IMR-90 (cell line): Measurements from ENCODE around the gene R3HDML. TPM values are rescaled to one million over a fixed set of nuclear protein-coding genes. Genes with fewer than 3 reads are reported as not detected.
A peak's percentile ranks its signal among the peaks of the same experiment; 100 is the strongest.

ENCODE experiments used
- ATAC-seq: fragments of 200-7000 bp; cut with Tn5 transposase; 2 replicates; pipeline ENCODE4 v1.9.1; 2020; ENCODE audit warnings: low read depth, mild to moderate bottlenecking, moderate library complexity
- BruUV-seq: library from RNA; stranded (reverse); fragments of 400-500 nt; replicated peaks from 2 replicates; lab custom pipeline; 2021; lab: Mats Ljungman, UMichigan
- CTCF ChIA-PET: fragments of 300-600 bp; formaldehyde crosslinking; extraction: SDS; loops from one replicate; lab custom pipeline; 2021; ENCODE audit warnings: antibody characterized with exemption; lab: Yijun Ruan, JAX
- POLR2A ChIA-PET: fragments of 300-600 bp; sonication (Branson Sonifier 250); formaldehyde crosslinking; loops from one replicate; lab custom pipeline; 2022; ENCODE audit warnings: antibody characterized with exemption; ENCODE audit not compliant: unreplicated experiment; lab: Charles Lee
- DNase-seq: peaks from one replicate; pipeline ENCODE4 v3.0.0; 2013
- H2AFZ ChIP-seq: replicated peaks from 2 replicates; pipeline ENCODE3; 2013; ENCODE audit warnings: low read length, mild to moderate bottlenecking; ENCODE audit not compliant: poor library complexity
- H2AK5ac ChIP-seq: 2 replicates; pipeline ENCODE4 v1.6.1; 2013; ENCODE audit warnings: low read depth, low read length, inconsistent platforms
- H2AK9ac ChIP-seq: replicated peaks from 2 replicates; pipeline ENCODE3; 2013; ENCODE audit warnings: mild to moderate bottlenecking, low read depth, low read length, moderate library complexity; ENCODE audit not compliant: poor library complexity
- H2BK120ac ChIP-seq: 2 replicates; pipeline ENCODE4 v1.6.1; 2013; ENCODE audit warnings: low read depth, low read length, inconsistent platforms
- H2BK15ac ChIP-seq: 3 replicates; pipeline ENCODE4 v1.6.1; 2013; ENCODE audit warnings: low read depth, low read length, inconsistent platforms
- H2BK20ac ChIP-seq: 2 replicates; pipeline ENCODE4 v1.6.1; 2013; ENCODE audit warnings: low read depth, mild to moderate bottlenecking, inconsistent platforms, low read length, moderate library complexity
- H2BK5ac ChIP-seq: 2 replicates; pipeline ENCODE4 v1.6.1; 2013; ENCODE audit warnings: mild to moderate bottlenecking, low read depth, low read length, inconsistent platforms; ENCODE audit not compliant: poor library complexity, severe bottlenecking
- H3K14ac ChIP-seq: replicated peaks from 2 replicates; pipeline ENCODE4 v1.6.1; 2013; ENCODE audit warnings: low read depth, low read length, inconsistent platforms
- H3K18ac ChIP-seq: 2 replicates; pipeline ENCODE4 v1.6.1; 2013; ENCODE audit warnings: low read depth, low read length, control low read depth
- H3K23ac ChIP-seq: 2 replicates; pipeline ENCODE4 v1.6.1; 2013; ENCODE audit warnings: low read depth, low read length, inconsistent platforms
- H3K27ac ChIP-seq: 2 replicates; pipeline ENCODE4 v1.5.1; 2013; ENCODE audit warnings: mild to moderate bottlenecking, control low read depth, low read length; ENCODE audit not compliant: insufficient read depth
- H3K27me3 ChIP-seq: 2 replicates; pipeline ENCODE4 v1.6.1; 2013; ENCODE audit warnings: low read length; ENCODE audit not compliant: control insufficient read depth, insufficient read depth
- H3K36me3 ChIP-seq: 2 replicates; pipeline ENCODE4 v1.6.1; 2013; ENCODE audit warnings: low read length, mixed read lengths; ENCODE audit not compliant: control insufficient read depth, insufficient read depth
- H3K4ac ChIP-seq: 2 replicates; pipeline ENCODE4 v1.6.1; 2013; ENCODE audit warnings: low read depth, low read length, inconsistent platforms
- H3K4me1 ChIP-seq: 2 replicates; pipeline ENCODE4 v1.6.1; 2013; ENCODE audit warnings: low read length, mixed read lengths; ENCODE audit not compliant: control insufficient read depth, insufficient read depth
- H3K4me2 ChIP-seq: 2 replicates; pipeline ENCODE4 v1.6.1; 2013; ENCODE audit warnings: low read depth, mild to moderate bottlenecking, control low read depth, low read length, moderate library complexity
- H3K4me3 ChIP-seq: 2 replicates; pipeline ENCODE4 v1.5.1; 2013; ENCODE audit warnings: low read depth, mild to moderate bottlenecking, control low read depth, low read length, moderate library complexity; ENCODE audit not compliant: insufficient read depth
- H3K56ac ChIP-seq: 2 replicates; pipeline ENCODE4 v1.6.1; 2013; ENCODE audit warnings: low read length, inconsistent platforms; ENCODE audit not compliant: insufficient read depth; ENCODE audit errors: extremely low read depth
- H3K79me1 ChIP-seq, 2 experiments: 2 replicates each; pipeline ENCODE4 v1.6.1; 2013; ENCODE audit warnings: low read length in 2 of 2, inconsistent platforms in 1 of 2, low read depth in 1 of 2
- H3K9ac ChIP-seq: 2 replicates; pipeline ENCODE4 v1.6.1; 2013; ENCODE audit warnings: low read depth, low read length, control low read depth
- H3K9me1 ChIP-seq: 2 replicates; pipeline ENCODE4 v1.6.1; 2013; ENCODE audit warnings: low read length, inconsistent platforms; ENCODE audit not compliant: insufficient read depth
- H3K9me3 ChIP-seq: 2 replicates; pipeline ENCODE4 v1.6.1; 2013; ENCODE audit warnings: low read length; ENCODE audit not compliant: control insufficient read depth, insufficient read depth
- H4K20me1 ChIP-seq: 2 replicates; pipeline ENCODE4 v1.6.1; 2013; ENCODE audit warnings: low read length, inconsistent platforms; ENCODE audit not compliant: insufficient read depth
- H4K5ac ChIP-seq: 2 replicates; pipeline ENCODE4 v1.6.1; 2013; ENCODE audit warnings: mild to moderate bottlenecking, low read depth, low read length, control low read depth
- H4K8ac ChIP-seq, 2 experiments: 2 replicates each; pipeline ENCODE4 v1.6.1; 2013; ENCODE audit warnings: low read depth in 2 of 2, low read length in 2 of 2, control low read depth in 1 of 2, inconsistent platforms in 1 of 2
- H4K91ac ChIP-seq: 2 replicates; pipeline ENCODE4 v1.6.1; 2013; ENCODE audit warnings: low read depth, low read length, inconsistent platforms; ENCODE audit not compliant: insufficient read depth
- BHLHE40 ChIP-seq: fragments of 150-350 bp; IDR thresholded peaks from 2 replicates; pipeline ENCODE4 v1.6.1; 2016; ENCODE audit warnings: mild to moderate bottlenecking, low read depth, low read length
- CEBPB ChIP-seq: IDR thresholded peaks from 2 replicates; pipeline ENCODE4 v1.6.1; 2012; ENCODE audit warnings: low read depth, low read length, improper control_type of control experiment
- CHD1 ChIP-seq: IDR thresholded peaks from 2 replicates; pipeline ENCODE4 v1.6.1; 2012; ENCODE audit warnings: low read depth, low read length, improper control_type of control experiment
- FOS ChIP-seq: fragments of 150-350 bp; IDR thresholded peaks from 2 replicates; pipeline ENCODE4 v1.6.1; 2016; ENCODE audit warnings: low read depth, low read length
- MAFK ChIP-seq: IDR thresholded peaks from 2 replicates; pipeline ENCODE4 v1.6.1; 2012; ENCODE audit warnings: low read depth, low read length, improper control_type of control experiment
- MAZ ChIP-seq: IDR thresholded peaks from 2 replicates; pipeline ENCODE4 v1.6.1; 2012; ENCODE audit warnings: low read depth, mild to moderate bottlenecking, low read length, improper control_type of control experiment, moderate library complexity, borderline replicate concordance
- MXI1 ChIP-seq: IDR thresholded peaks from 2 replicates; pipeline ENCODE4 v1.6.1; 2012; ENCODE audit warnings: low read depth, mild to moderate bottlenecking, low read length, moderate library complexity, borderline replicate concordance
- NFE2L2 ChIP-seq: fragments of 150-350 bp; IDR thresholded peaks from 2 replicates; pipeline ENCODE4 v1.6.1; 2016; ENCODE audit warnings: low read depth, mild to moderate bottlenecking, low read length
- POLR2A ChIP-seq: IDR thresholded peaks from 2 replicates; pipeline ENCODE4 v1.6.1; 2012; ENCODE audit warnings: mild to moderate bottlenecking, low read depth, low read length
- RAD21 ChIP-seq: IDR thresholded peaks from 2 replicates; pipeline ENCODE4 v1.6.1; 2012; ENCODE audit warnings: low read length, improper control_type of control experiment
- RCOR1 ChIP-seq: IDR thresholded peaks from 2 replicates; pipeline ENCODE4 v1.6.1; 2012; ENCODE audit warnings: mild to moderate bottlenecking, low read length, improper control_type of control experiment; ENCODE audit not compliant: insufficient replicate concordance
- RFX5 ChIP-seq: IDR thresholded peaks from 2 replicates; pipeline ENCODE4 v1.8.0; 2012; ENCODE audit warnings: low read depth, mild to moderate bottlenecking, low read length, moderate library complexity
- SMC3 ChIP-seq: fragments of 150-350 bp; IDR thresholded peaks from 2 replicates; pipeline ENCODE4 v1.6.1; 2016; ENCODE audit warnings: low read depth, mild to moderate bottlenecking, antibody characterized with exemption, low read length, moderate library complexity
- WGBS, 2 experiments: methylation state at CpG; one replicate each; pipeline versions ENCODE4 v1.1.5 to v1.1.7; 2013; ENCODE audit warnings: missing lambda C conversion rate in 2 of 2; ENCODE audit not compliant: insufficient read length in 1 of 2; ENCODE audit errors: extremely low coverage in 2 of 2; 5-methylcytosine and 5-hydroxymethylcytosine counted together
- dilution Hi-C: fragments of 300-500 bp; cut with HindIII; formaldehyde crosslinking; loops from one replicate; pipeline ENCODE4 v1.14.3; 2018; ENCODE audit warnings: low sequenced_read_pairs; ENCODE audit not compliant: unreplicated experiment
- in situ Hi-C: fragments of 300-500 bp; cut with MboI; formaldehyde crosslinking; loops from 3 replicates; pipeline ENCODE4 v1.14.3; 2019; ENCODE audit warnings: low sequenced_read_pairs, inconsistent platforms, mixed read lengths
- intact Hi-C: fragments of 100-400 bp; cut with micrococcal nuclease; formaldehyde crosslinking; loops from 2 replicates; pipeline ENCODE4 v1.10.0; 2022
- polyA plus RNA-seq, 3 experiments: library from polyadenylated mRNA; depleted of rRNA; stranded (reverse); fragments of >200 nt; gene quantifications; 2 replicates each; pipeline ENCODE4 v1.2.3, GENCODE V29; 2012; ENCODE audit warnings: low replicate concordance in 1 of 3
- total RNA-seq: library from RNA; depleted of rRNA; stranded (reverse); fragments of >200 nt; gene quantifications from 2 replicates; pipeline ENCODE4 v1.2.3, GENCODE V29; 2012
- TF ChIP-seq, protein P1 (sequence below): fragments of 150-350 bp; IDR thresholded peaks from 2 replicates; pipeline ENCODE4 v1.6.1; 2016; ENCODE audit warnings: low read depth, mild to moderate bottlenecking, low read length, moderate library complexity, borderline replicate concordance
- TF ChIP-seq, protein P2 (sequence below): conservative IDR thresholded peaks from 2 replicates; pipeline ENCODE4 v1.5.1; 2012; ENCODE audit warnings: mild to moderate bottlenecking, low read depth, low read length, improper control_type of control experiment
- TF ChIP-seq, protein P3 (sequence below): fragments of 150-350 bp; IDR thresholded peaks from 2 replicates; pipeline ENCODE4 v1.6.1; 2017; ENCODE audit warnings: mild to moderate bottlenecking, antibody characterized with exemption, low read length, low read depth

The R3HDML gene
- total and polyA plus RNA-seq, 2 of the 4 experiments (the other 2 are of a cell fraction) = not detected

DNA sequence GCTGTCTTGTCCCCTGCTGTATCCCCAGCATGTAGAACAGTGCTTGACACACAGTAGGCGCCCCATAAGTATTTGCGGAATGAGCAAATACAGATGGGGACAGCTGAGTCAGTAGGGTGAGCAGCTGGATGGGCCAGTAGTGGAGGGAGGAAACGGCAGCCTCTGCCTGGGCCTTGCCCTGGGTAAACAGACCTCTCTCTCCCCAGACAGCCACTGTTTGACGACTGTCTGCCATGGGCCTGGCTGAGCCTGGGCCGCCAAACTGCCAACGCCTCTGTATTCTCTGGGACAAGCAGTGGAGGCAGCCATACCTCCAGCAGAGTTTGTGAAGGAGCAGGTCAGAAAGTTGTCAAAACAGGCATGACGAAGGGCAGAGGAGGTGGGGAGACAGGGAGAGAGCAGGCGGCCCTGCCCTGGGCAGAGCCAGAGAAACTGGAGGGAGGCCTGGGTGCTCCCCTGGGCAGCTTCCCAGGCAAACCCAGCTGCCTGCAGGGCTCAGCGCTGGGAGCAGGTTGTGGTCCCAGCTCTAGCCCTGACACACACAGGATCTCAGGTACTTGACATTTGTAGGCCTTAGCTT, 33.9 kb downstream of the R3HDML start:
- Histone ChIP-seq H3K4me3 (no peak overlapping the region), H2BK5ac (no peak overlapping the region), H3K4ac (no peak overlapping the region), H3K4me2 (no peak overlapping the region), H3K14ac (no peak overlapping the region), H2AK9ac (no peak overlapping the region), H2AK5ac (no peak overlapping the region), H2AFZ (peak overlapping the region; percentile 44), H3K18ac (no peak overlapping the region), H2BK20ac (no peak overlapping the region), H3K9me3 (no peaks in the 10 kb centered on the region), H4K20me1 (no peaks in the 10 kb centered on the region), H3K36me3 (no peaks in the 10 kb centered on the region), H3K27me3 (peaks cover 6% of the 10 kb centered on the region), H3K4me1 (no peaks in the 10 kb centered on the region), H4K8ac (no peak overlapping the region), H3K27ac (no peak overlapping the region), H4K91ac (no peak overlapping the region), H3K9ac (no peak overlapping the region), H3K9me1 (no peaks in the 10 kb centered on the region), H3K79me1 (no peaks in the 10 kb centered on the region), H3K23ac (no peak overlapping the region), H4K5ac (no peak overlapping the region), H2BK15ac (no peak overlapping the region), H3K56ac (no peak overlapping the region), H2BK120ac (no peak overlapping the region)
- CTCF ChIA-PET = interaction anchor here (1.0 kb wide), 1 partner anchor 14 kb away, joined by 3 read pairs; no protein-coding TSS in a partner anchor
- TF ChIP-seq, protein P1, sequence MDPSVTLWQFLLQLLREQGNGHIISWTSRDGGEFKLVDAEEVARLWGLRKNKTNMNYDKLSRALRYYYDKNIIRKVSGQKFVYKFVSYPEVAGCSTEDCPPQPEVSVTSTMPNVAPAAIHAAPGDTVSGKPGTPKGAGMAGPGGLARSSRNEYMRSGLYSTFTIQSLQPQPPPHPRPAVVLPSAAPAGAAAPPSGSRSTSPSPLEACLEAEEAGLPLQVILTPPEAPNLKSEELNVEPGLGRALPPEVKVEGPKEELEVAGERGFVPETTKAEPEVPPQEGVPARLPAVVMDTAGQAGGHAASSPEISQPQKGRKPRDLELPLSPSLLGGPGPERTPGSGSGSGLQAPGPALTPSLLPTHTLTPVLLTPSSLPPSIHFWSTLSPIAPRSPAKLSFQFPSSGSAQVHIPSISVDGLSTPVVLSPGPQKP = no peak
- TF ChIP-seq, protein P2, sequence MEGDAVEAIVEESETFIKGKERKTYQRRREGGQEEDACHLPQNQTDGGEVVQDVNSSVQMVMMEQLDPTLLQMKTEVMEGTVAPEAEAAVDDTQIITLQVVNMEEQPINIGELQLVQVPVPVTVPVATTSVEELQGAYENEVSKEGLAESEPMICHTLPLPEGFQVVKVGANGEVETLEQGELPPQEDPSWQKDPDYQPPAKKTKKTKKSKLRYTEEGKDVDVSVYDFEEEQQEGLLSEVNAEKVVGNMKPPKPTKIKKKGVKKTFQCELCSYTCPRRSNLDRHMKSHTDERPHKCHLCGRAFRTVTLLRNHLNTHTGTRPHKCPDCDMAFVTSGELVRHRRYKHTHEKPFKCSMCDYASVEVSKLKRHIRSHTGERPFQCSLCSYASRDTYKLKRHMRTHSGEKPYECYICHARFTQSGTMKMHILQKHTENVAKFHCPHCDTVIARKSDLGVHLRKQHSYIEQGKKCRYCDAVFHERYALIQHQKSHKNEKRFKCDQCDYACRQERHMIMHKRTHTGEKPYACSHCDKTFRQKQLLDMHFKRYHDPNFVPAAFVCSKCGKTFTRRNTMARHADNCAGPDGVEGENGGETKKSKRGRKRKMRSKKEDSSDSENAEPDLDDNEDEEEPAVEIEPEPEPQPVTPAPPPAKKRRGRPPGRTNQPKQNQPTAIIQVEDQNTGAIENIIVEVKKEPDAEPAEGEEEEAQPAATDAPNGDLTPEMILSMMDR = no peak
- TF ChIP-seq MXI1 (no peak), RFX5 (no peak), MAFK (no peak), MAZ (no peak), RAD21 (no peak), CEBPB (no peak), BHLHE40 (no peak), RCOR1 (no peak), CHD1 (no peak), POLR2A (no peak), NFE2L2 (no peak), FOS (no peak), SMC3 (no peak)
- TF ChIP-seq, protein P3, sequence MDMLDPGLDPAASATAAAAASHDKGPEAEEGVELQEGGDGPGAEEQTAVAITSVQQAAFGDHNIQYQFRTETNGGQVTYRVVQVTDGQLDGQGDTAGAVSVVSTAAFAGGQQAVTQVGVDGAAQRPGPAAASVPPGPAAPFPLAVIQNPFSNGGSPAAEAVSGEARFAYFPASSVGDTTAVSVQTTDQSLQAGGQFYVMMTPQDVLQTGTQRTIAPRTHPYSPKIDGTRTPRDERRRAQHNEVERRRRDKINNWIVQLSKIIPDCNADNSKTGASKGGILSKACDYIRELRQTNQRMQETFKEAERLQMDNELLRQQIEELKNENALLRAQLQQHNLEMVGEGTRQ = no peak
- no TSS peak for BruUV-seq
- ATAC-seq (no peak; the same call in 1 of the 2 replicates), DNase-seq (no peak)
- POLR2A ChIA-PET = no interaction called here
- dilution Hi-C loops = no loop called here
- in situ Hi-C loops = no loop called here
- intact Hi-C loops = loop anchor here (5.0 kb wide), 1 partner anchor 802 kb away; the partner anchor contains the start of gene PI3
- WGBS, 2 experiments = no CpG with 5 or more reads among the region's 9 CpGs
